ENCODE data around the gene B4GALT6. TPM values are rescaled to one million over a fixed set of nuclear protein-coding genes. Genes with fewer than 3 reads are reported as not detected.

The B4GALT6 gene
- total RNA-seq, 1 donor from 2014 or later = 31.6 TPM

DNA sequence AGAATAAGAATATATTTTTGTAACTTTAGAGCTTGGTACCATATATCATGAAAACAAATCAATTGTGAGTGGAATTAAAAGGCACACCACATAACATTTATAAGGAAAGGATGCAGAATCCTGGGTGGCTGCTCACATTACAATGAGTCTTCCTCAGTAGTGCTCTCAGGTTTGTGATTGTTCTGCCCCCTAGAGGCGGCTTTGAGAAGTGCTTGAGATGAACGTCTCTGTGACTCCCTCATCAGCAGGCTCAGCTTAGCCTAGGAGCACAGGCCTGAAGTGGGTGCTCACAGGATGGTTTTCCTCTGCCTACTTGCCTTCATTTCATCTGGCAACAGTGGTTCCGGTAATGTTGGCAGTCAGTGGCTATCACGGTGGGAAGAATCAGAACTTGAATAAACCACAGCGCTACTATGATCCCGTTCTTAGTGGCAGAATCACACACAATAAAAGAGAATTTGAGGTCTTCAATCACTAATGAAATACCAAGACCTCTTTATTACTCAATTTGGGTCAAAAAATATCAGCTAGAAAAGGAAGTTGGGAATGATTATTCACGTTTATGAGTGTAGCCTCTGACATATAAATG lies 38.1 kb upstream of the B4GALT6 start:
- TF ChIP-seq, protein P1, sequence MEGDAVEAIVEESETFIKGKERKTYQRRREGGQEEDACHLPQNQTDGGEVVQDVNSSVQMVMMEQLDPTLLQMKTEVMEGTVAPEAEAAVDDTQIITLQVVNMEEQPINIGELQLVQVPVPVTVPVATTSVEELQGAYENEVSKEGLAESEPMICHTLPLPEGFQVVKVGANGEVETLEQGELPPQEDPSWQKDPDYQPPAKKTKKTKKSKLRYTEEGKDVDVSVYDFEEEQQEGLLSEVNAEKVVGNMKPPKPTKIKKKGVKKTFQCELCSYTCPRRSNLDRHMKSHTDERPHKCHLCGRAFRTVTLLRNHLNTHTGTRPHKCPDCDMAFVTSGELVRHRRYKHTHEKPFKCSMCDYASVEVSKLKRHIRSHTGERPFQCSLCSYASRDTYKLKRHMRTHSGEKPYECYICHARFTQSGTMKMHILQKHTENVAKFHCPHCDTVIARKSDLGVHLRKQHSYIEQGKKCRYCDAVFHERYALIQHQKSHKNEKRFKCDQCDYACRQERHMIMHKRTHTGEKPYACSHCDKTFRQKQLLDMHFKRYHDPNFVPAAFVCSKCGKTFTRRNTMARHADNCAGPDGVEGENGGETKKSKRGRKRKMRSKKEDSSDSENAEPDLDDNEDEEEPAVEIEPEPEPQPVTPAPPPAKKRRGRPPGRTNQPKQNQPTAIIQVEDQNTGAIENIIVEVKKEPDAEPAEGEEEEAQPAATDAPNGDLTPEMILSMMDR (IDR thresholded peaks at IDR 0.05; ENCODE audit: unreplicated experiment) = peak; percentile 90
- Mint-ChIP-seq H3K4me1 (ENCODE audit: unreplicated experiment) (peaks cover 3% of the 10 kb centered on the region), H3K27ac (ENCODE audit: unreplicated experiment) (no peak overlapping the region), H3K36me3 (ENCODE audit: low read depth, unreplicated experiment) (peaks cover 3% of the 10 kb centered on the region), H3K4me3 (ENCODE audit: unreplicated experiment) (no peak overlapping the region), H3K9me3 (ENCODE audit: unreplicated experiment) (no peaks in the 10 kb centered on the region), H3K27me3 (ENCODE audit: unreplicated experiment) (no peaks in the 10 kb centered on the region)
- DNase-seq (ENCODE audit: low spot score) = peak; percentile 84

DNA sequence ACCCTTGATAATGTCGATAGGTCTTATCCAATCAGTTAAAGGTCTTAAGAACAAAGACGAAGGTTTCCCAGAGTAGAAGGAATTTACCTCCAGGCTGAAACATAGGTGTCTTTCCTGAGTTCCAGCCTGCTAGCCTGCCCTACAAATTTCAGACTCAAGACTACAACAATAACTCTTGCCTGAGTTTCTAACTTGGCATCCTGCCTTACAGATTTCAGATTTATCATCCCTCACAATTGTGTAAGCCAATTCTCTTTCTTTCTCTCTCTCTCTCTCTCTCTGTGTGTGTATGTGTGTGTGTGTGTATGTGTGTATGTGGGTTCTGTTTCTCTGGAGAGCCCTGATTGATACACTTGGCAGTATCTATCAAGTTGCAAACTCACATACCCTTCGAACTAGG lies 37.2 kb upstream of the B4GALT6 start:
- H3K9me3 Mint-ChIP-seq (ENCODE audit: unreplicated experiment) = no peaks in the 10 kb centered on the region
- no peak overlapping the region for H3K4me3 Mint-ChIP-seq (ENCODE audit: unreplicated experiment)
- no peak overlapping the region for H3K27ac Mint-ChIP-seq (ENCODE audit: unreplicated experiment)
- H3K27me3 Mint-ChIP-seq (ENCODE audit: unreplicated experiment) = no peaks in the 10 kb centered on the region
- peaks cover 3% of the 10 kb centered on the region for H3K36me3 Mint-ChIP-seq (ENCODE audit: low read depth, unreplicated experiment)
- no peaks in the 10 kb centered on the region for H3K4me1 Mint-ChIP-seq (ENCODE audit: unreplicated experiment)
- TF ChIP-seq, protein P1 (IDR thresholded peaks at IDR 0.05; ENCODE audit: unreplicated experiment) = no peak
- no peak for DNase-seq (ENCODE audit: low spot score)

DNA sequence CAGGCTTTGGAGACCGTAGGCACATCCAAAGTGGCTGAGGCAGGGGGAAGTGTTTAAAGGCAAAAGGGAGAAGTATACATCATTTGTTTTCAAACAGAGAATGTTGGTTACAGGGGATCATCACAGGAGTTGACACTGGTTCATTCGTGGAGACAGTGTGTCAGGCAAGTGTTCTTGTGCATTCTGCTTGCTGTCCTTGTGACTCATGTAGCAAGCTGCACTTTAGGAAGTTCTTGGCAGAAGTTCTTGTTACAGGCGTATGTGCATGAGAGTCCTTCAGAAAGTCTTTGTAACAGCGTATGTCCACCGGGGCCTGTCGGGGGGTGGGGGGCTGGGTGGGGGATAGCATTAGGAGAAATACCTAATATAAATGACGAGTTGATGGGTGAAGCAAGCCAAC lies 36.5 kb upstream of the B4GALT6 start:
- Mint-ChIP-seq H3K36me3 (ENCODE audit: low read depth, unreplicated experiment) (peaks cover 3% of the 10 kb centered on the region), H3K27ac (ENCODE audit: unreplicated experiment) (no peak overlapping the region), H3K27me3 (ENCODE audit: unreplicated experiment) (no peaks in the 10 kb centered on the region), H3K9me3 (ENCODE audit: unreplicated experiment) (no peaks in the 10 kb centered on the region), H3K4me3 (ENCODE audit: unreplicated experiment) (no peak overlapping the region), H3K4me1 (ENCODE audit: unreplicated experiment) (no peaks in the 10 kb centered on the region)
- TF ChIP-seq, protein P1 (IDR thresholded peaks at IDR 0.05; ENCODE audit: unreplicated experiment) = no peak
- no peak for DNase-seq (ENCODE audit: low spot score)

DNA sequence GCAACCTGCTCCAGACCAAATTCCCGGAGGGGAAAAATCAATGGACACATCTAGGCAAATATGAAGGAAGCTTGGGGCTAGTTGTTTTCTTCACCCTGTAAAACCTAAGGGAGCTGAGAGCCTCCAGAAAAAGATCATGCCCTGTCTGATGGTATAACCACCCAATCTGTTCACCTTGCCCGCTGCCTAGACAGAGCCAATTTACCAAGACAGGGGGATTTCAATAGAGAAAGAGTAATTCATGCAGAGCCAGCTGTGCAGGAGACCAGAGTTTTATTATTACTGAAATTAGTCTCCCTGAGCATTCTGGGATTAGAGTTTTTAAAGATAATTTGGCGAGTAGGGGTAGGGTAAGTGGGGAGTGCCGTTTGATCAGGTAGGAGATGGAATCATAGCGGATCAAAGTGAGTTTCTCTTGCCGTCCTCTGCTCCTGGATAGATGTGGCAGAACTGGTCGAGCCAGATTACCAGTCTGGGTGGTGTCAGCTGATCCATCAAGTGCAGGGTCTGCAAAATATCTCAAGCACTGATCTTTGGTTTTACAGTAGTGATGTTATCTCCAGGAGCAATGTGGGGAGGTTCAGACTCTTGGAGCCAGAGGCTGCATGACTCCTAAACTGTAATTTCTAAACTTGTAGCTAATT lies 35.1 kb upstream of the B4GALT6 start:
- TF ChIP-seq, protein P1 (IDR thresholded peaks at IDR 0.05; ENCODE audit: unreplicated experiment) = no peak
- DNase-seq (ENCODE audit: low spot score) = no peak
- no peaks in the 10 kb centered on the region for H3K9me3 Mint-ChIP-seq (ENCODE audit: unreplicated experiment)
- peaks cover 3% of the 10 kb centered on the region for H3K36me3 Mint-ChIP-seq (ENCODE audit: low read depth, unreplicated experiment)
- no peaks in the 10 kb centered on the region for H3K4me1 Mint-ChIP-seq (ENCODE audit: unreplicated experiment)
- no peak overlapping the region for H3K27ac Mint-ChIP-seq (ENCODE audit: unreplicated experiment)
- H3K4me3 Mint-ChIP-seq (ENCODE audit: unreplicated experiment) = no peak overlapping the region
- no peaks in the 10 kb centered on the region for H3K27me3 Mint-ChIP-seq (ENCODE audit: unreplicated experiment)

DNA sequence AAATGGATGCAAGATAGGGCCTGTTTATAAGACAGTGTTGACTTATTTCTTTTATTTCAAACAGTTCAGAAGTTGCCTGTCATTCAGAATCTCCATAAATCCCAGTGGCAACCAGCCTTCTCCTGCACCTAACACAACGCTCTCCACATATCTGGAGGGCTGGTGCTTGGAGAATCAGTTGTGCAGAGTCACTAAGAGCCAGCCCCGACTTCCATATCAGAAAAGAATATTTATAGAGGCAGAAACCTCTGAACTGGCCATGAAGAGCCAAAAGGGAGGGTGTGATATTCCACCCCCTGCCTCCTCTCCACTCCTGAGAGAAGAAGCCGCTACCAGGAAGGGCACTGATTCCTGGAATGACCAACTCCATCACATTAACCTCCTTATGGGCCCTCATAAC lies 34.0 kb upstream of the B4GALT6 start:
- Mint-ChIP-seq H3K36me3 (ENCODE audit: low read depth, unreplicated experiment) (peaks cover 3% of the 10 kb centered on the region), H3K27ac (ENCODE audit: unreplicated experiment) (no peak overlapping the region), H3K4me3 (ENCODE audit: unreplicated experiment) (no peak overlapping the region), H3K9me3 (ENCODE audit: unreplicated experiment) (no peaks in the 10 kb centered on the region), H3K27me3 (ENCODE audit: unreplicated experiment) (no peaks in the 10 kb centered on the region), H3K4me1 (ENCODE audit: unreplicated experiment) (no peaks in the 10 kb centered on the region)
- TF ChIP-seq, protein P1 (IDR thresholded peaks at IDR 0.05; ENCODE audit: unreplicated experiment) = no peak
- no peak for DNase-seq (ENCODE audit: low spot score)
